Stimulated activated CD4-positive, alpha-beta T cell treated with anti-CD3 and anti-CD28 coated beads, Interleukin-2, amount 100 ng/mL, for 4 hours (primary cell): ENCODE measurements around the gene CACNA1A.

Experiments used
- DNase-seq: peaks from one replicate; pipeline ENCODE4 v3.0.0-alpha.2; 2020; ENCODE audit warnings: low read depth

The CACNA1A gene

DNA sequence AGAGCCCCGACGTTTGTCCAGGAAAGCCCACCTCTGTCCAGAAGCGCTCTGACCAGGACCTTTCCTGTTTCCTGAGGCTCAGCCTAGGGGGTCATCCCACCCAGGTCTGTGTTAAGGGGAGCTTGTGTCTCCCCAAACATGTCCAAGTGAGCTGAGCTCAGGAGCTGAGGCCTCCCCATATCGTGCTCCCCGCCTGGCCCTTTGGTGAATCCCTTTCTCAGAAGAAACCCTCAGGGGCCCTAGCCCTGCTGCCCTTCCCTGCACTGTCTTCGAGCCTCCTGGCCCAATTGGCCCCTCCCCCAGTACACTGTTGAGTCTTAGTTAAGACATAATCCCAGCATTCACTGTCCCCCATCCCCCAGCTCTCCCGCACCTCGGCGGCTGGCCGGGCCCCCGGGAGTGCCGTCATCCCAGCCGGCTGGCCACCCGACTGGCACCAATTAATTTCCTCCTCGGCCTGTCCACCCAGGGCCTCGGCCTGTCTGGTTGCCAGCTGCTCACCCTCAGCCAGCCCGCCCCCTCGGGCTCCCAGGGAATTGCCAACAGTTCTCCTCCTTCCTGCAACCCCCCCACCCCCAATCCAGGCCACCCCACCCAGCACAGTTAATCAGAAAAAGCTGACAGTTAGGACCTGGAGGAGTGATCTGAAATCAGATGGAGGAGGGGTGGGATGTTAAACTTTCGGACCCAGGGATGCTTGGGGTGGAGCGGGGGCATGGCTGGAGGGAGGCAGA, 342.5 kb downstream of the CACNA1A start:
- DNase-seq, result no peak

DNA sequence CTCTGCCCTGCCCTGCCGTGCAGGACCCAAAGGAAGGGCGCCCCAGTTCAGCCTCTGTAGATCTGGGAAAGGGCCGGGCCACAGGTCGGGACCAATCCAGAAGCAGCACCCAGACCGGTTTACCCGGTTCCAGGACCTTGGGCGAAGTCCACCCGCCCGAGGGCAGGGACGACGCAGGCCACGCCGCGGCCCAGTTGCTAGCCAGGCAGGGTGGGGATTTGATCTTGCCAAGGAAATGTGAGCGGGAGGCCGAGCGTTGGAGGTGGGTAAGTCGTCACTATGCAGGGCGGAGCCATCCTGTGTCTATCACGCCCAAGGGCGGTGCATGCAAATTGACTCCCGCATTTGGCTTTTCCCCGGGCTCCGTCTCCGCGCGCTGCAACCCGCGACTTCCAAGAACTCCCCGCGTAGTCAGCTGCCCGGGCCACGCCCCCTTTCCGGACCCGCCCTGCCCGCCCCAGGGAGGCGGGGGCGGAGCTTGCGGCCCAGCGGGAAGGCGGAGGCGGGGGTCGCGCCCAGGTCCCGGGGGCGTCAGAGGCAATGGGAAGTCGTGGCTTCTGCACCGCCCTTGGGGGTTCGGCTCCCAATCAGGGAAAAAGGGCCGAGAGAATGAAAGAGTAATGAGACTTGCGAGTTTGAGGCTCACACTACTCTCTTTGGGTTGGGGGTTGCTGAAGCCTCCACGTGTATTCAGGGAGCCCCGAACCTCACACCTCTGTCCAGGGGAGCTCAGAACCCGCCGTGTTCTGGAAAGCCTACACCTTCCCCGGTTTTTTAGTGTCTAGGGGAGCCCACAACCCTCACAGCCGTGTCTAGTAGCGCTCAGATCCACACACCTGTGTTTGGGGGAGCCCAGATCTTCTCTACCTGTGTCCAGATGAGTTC, 343.3 kb downstream of the CACNA1A start:
- DNase-seq, result peak; percentile 88

DNA sequence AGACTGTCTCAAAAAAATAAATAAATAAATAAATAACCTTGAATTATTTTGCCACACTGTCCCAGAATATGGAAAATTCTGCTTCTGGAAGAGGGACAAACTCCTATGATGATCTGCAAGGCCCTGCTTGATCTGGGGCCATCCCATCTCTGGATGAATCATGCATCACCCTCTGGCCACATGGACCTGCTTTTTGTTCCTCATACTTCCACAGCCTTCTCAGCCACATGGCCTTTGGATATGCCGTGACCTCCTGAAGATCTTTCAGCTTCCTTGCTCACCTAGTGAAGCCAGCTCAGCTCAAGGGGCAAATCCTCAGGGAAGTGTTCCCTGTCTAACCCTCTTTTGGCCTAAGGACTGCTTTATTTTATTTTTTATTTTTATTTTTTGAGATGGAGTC, 345.7 kb downstream of the CACNA1A start:
- DNase-seq, result no peak

DNA sequence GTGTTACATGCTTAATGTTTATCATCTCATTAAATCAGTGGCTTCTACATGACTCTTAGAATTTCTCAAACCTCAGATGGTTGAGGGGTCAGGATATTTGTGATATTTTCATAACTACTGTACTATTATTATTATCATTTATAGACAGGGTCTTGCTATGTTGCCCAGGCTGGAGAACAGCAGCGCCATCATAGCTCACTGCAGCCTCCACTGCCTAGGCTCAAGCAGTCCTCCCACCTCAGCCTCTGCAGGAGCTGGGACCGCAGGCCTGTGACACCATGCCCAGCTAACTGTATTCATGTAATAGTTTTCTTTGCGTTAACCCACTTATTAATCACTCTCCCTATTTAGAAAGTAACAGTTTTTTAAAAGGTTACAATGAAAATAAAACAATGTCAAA, 346.6 kb downstream of the CACNA1A start:
- DNase-seq, result no peak
